GM21423 (cell line): ENCODE measurements around the gene MTMR1.

Source experiments
- ATAC-seq: cut with Tn5 transposase; IDR thresholded peaks from one replicate; pipeline ENCODE4 v1.9.1; 2021; ENCODE audit warnings: mild to moderate bottlenecking, moderate library complexity; ENCODE audit not compliant: unreplicated experiment

MTMR1 gene

DNA sequence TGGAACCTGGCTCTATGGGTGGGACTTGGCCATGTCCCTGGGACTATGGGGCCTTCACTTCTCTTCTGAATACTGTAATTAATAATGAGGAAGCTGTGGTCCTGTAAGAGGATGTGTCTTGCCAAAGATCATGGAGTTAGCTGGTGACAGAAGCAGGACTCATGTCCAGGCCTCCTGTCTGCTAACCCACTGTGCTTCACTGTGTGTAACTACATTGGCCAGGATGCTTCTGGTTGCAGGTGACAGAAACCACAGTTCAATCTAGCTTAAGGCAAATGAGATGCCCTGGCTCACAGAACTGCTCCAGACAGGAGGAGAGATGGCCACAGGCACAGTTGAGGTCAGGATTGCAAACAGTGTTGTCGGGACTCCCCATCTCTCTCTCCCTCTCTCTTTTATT, 3.1 kb downstream of the MTMR1 start:
- no peak for ATAC-seq

DNA sequence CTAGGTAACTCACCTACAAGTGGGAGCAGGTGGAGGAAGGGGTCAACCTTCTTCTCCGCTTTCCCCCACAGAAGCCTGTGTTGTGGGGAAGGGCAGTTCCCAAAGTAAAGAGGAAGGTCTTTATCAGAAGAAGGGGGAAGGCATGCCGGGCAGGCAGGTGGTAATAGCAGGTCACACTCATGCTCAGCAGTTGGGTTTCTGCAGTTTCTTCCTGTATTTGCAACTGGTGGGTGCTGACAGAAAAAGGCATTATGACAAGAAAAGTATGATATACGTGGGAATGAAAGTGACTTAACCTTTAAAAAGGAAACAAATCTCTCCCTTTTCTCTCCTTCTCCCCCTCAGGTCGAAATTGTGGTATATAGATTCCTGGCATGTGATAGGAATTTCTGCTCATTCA, 3.7 kb downstream of the MTMR1 start:
- no peak for ATAC-seq

DNA sequence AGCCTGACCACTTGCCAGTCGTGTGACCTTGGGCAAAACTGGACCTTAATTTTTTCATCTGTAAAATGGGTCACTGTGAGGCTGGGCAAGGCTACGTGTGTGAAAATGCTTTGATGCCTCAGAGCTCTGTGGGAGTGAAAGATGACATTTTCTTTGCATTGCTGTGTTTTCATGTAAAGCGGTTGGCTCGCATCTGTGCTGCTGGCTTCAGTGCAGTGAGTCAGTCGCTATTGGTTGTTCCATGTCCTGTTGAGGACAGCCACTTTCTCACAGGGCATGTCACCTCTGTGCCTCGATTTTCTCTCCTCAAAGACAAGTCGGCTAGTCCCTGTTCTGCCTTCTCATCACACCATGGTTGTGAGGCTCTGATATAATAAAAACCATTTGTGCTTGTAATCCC, 4.4 kb downstream of the MTMR1 start:
- no peak for ATAC-seq

DNA sequence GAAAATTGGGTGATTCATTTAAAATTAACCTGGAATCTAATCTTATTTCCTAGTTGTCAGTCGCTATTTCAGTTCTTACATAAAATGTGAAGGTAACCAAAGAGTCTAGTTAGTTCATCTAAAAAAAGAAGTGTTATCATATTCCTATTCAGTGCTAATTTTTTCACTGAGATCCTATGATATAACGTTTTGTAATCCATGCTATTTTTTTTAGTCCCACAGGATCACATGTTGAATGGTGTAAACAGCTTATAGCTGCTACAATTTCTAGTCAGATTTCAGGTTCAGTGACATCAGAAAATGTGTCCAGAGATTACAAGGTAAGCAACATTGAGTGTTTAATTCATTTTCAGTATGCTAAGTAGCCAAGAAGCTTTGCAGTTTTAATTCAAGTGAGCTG, 5.8 kb downstream of the MTMR1 start:
- ATAC-seq: no peak

DNA sequence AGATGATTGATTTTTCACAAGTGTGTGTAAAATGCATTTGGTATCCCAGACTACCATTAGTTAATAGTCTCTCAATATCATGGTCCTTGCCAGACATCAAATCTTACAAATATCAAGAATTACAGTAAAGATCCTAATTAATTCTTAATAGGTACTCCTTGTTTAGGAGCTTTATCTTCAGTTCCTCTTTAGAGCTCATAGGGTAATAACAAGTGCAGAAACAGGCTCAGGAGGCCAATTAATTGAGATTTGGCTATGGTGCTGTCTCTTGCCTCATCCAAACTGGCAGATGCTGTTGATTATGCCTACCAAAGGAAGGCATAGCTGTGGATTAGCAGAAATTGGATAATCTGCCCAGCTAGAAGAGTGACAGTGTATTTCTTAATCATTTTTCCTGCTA, 6.9 kb downstream of the MTMR1 start:
- no peak for ATAC-seq

DNA sequence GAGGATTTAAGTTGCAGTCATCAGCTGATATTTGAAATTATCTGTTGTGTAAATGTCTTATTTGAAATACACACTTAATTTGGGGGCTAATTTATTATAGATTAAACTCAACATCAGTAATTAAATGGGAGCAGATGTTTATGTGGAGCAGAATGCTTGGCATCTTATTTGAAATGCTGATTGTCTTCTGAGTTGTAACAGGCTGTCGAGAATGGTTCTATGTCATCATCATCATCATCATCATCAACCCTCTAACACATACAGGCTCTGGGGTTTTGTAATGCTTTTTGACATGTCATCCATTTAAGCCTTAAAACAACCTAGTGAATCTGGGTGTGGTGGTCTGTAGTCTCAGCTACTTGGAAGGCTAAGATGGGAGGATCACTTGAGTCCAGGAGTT, 8.2 kb downstream of the MTMR1 start:
- ATAC-seq: no peak

DNA sequence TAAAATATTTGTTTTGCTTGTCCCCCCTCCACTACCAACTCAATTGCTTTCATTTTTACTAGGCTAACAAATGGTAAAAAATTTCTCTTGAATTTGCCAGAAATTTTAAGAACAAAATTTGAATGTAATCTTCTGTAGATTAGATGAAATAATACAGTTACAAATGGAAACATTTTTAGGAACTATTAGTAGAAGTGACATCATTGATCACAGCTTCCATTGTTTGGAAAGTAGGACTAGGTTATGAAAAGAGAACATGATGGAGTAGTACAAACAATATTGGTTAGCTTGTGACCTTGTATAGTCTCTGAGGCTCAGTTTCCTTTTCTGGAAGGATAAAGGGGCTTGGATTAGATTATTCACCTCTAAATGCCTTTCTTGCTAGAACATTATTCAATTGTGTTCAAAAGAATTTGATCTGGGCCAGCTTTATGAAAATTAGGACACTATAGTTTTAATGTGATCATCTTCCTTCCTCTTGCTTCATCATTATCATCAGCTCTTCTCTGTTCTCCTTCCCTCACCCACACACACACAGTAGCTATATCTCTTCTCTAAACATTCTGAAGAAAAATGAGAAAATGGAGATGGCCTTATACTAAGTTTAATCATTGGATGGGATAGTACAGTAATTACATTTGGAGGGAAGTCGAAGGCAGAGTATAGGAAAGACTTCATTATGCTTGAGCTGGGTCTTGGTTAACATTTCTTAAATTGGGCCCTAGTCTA, 9.9 kb downstream of the MTMR1 start:
- ATAC-seq: no peak

DNA sequence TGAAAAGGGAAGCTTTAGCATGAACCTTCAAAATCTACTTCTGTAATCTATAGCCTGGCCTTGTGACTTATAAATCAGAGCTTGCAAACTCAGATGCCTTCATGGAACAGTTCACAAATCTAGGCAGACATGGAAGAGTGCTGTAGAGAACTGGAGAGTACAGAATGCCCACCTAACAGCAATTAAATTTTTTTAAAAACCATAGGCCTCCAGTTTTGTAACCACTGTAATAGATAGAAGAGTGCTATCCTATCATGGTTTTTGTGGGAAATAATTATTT, 10.4 kb downstream of the MTMR1 start:
- ATAC-seq: no peak

DNA sequence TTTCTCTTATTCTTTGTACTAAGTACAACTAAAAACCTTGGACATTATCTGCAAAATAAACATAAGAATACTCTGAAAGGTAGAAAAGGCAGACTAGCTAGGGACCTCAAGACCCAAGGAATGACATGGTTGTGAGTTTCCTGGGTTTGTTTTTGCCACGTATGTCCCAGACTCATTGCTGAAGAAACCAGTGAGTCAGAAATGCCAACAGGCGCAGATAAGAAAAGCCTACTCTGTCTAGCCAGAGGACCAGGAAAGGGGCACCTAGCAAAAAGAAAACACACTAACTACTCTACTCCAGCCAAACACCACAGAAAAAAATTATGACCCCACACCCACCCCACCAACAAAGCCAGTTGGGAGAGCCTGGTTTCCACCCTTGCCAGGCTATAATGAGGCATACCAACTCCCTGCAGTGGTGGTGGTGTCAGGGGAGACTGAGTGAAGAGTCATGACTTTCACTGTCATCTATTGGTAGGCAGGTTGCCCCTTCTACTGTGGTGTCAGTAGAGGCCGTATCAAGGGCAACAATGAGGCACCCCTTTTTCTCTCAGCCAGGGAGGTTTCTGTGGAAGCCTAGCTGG, 10.9 kb downstream of the MTMR1 start:
- no peak for ATAC-seq

DNA sequence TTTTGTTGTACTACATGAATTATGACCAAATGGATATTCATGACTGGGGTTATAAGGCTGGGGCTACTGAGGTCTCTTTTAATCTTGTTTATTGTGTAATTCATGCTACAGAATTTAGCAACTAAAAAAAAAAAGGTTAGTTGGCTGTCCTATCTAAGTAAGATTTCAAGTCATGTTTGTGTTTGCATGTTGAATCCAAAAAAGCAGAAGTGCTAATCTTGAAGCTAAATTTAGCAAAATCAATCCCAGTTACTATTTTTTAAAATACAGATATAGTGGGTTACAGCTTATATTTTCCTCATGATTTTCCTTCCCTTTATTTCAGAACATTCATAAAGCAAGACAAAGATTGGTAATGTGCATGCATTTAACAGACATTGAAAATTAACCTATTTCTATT, 19.4 kb downstream of the MTMR1 start:
- no peak for ATAC-seq

DNA sequence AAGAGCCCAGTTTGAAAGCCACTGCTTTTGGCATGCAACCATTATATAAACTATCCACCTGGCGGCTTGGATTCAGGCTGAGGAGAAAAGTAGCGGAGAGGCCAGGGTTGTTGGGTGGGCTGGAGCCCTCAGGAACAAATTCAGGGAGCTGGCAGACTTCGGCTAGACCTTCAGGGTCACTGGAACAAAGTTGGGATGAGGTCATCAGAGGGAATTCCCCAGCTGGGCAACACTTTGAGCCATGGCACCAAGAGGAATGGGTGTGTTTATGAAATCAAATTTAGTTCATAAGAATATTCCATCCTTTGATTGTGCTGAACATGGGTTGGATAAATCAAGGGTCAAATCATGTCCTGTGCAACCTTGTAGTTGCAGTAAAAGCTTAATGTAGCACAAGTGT, 22.0 kb downstream of the MTMR1 start:
- ATAC-seq: no peak

DNA sequence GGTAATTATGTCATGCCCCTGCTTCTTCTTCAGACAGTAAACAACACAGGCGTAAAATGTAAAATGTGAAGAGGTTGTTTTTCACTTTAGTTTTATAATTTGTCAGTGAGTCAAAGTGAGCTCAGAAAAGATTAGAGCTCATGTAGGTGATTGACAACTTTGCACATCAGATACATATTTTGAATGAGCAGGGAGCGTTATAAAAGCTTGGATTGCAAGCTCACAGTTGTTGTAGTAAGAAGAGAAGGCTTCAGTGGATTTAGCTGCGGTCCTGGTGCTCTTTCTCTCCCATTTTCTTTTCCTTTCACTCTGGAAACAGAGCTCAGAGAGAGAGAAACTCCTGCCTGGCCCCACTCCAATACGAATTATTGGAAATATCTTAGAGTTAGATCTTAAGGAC, 26.4 kb downstream of the MTMR1 start:
- ATAC-seq: no peak

DNA sequence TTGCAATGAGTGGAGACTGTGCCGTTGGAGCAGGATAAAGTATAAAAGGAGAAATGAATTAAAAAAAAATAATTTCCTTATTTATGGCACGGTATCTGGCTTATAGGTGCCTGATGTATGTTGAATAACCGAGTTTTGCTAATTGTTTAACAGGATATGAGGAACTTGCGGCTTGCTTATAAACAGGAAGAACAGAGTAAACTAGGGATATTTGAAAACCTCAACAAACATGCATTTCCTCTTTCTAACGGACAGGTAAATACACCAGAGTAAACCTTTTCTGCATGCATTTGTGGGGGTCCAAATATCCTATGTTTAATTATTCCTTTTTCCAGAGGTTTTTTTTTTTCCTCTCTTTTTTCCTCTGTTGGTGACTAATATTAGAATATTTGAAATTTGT, 36.8 kb downstream of the MTMR1 start:
- ATAC-seq: no peak

DNA sequence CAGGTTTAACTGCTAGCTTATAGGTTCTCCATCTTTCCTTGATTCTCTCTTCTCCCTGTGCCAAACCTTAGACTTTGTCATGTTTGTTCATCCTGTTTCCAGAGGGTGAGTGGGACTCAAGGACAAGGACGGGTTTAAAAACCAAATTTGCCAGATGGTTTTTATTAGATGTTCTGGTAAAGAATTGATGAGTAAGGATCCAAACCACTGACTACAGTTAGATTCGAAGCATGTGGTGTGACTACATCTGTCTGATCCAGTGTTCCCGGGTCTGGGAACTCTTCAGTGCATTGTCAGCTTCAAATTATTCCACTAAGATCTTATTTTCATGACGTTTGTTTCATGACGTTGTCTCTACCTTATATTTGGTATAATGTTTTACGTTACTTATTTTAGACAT, 37.5 kb downstream of the MTMR1 start:
- ATAC-seq: no peak

DNA sequence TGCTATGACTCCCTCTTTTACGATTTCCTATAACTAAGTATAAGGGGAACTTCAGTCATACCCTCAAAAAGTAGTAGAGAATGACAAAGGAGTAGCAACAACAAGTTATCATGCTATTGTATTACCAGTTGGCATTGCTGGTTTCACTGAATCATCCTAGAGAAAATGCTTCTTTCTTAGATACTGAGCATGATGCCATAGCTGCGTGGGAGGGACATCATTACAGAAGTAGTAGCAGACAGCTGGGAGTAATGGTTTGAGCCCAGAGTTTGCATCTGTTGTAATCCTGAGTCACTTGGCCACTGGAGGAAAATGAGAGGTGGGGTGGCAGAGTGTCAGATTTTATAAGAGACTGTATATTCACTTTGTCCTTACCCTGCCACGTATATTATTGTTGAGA, 38.6 kb downstream of the MTMR1 start:
- ATAC-seq: no peak

DNA sequence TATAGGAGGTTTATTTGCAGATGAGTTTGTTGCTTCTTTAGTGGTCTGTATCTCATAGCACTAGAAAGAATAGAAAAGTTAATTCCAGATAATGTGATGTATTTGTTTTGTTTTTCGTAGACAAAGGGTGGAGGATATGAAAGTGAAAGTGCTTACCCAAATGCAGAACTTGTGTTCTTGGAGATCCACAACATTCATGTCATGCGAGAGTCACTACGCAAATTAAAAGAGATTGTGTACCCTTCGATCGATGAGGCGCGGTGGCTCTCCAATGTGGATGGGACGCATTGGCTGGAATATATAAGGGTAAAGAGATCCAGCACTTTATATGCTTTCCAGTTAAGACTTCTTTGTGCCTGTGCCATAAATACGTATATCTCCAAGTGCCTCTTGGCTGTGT, 43.3 kb downstream of the MTMR1 start:
- peak; percentile 68 for ATAC-seq

DNA sequence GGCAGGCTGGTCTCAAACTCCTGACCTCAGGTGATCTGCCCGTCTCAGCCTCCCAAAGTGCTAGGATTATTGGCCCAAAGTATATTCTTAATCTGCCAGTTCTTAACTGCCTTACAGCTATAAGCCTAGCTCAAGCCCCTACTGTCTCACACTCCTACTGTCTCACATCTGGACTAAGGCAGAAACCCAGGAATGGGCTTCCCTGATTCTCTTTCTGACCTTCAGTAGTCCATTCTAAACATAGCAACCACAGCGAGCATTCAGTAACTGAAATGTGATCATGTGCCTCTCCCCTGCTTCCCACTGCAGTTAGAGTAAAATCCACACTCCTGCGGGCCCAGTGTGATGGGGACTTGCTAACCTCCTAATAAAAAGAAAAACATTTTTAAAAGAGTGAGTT, 58.9 kb downstream of the MTMR1 start:
- ATAC-seq: no peak

DNA sequence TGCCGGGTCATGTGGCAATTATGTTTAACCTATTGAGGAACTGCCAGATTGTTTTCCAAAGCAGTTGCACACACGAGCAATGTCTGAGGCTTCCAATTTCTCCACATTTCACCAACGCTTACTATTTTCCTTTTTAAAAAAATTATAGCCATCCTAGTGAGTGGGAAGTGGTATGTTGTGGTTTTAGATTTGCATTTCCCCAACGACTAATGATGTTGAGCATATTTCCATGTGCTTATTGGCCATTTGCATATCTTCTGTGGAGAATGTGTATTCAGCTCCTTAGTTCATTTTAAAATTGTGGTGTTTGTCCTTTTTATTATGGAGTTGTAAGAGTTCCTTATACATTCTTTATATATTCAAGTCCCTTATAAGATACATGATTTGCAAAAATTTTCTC, 60.2 kb downstream of the MTMR1 start:
- no peak for ATAC-seq

DNA sequence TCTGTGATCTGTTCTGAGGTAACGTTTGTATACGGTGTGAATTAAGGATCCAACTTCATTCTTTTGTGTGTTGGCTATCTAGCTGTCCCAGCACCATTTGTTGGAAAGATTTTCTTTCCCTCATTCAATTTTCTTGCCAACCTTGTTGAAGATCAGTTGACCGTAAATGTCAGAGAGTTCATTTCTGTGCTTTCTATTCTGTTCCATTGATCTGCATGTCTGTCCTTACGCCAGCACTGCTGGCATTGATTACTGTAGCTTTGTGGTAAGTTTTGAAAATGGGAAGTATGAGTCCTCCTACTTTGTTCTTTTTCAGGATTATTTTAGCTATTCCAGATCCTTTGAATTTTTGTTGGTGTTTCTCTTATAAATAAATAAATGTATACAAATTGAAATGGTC, 60.8 kb downstream of the MTMR1 start:
- ATAC-seq: no peak

DNA sequence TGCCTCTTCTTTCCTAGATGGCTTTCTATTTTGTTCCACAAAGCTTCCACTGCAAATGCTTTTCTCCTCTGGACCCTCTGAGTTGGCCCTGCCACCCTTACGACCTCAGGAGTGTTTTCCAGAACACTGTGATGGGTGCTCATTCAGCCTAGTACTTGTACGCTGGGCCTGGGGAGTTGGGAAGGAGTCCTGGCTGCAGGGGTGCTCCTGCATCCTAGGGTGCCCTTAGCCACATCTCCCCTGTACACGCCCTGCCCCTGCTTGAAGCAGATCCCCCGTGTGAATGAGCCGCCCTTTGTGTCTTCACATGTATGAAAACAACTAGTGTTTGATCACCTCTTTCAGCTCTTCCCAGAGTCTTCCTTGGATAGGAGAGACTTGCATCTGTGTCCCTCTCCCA, 64.2 kb downstream of the MTMR1 start:
- no peak for ATAC-seq

DNA sequence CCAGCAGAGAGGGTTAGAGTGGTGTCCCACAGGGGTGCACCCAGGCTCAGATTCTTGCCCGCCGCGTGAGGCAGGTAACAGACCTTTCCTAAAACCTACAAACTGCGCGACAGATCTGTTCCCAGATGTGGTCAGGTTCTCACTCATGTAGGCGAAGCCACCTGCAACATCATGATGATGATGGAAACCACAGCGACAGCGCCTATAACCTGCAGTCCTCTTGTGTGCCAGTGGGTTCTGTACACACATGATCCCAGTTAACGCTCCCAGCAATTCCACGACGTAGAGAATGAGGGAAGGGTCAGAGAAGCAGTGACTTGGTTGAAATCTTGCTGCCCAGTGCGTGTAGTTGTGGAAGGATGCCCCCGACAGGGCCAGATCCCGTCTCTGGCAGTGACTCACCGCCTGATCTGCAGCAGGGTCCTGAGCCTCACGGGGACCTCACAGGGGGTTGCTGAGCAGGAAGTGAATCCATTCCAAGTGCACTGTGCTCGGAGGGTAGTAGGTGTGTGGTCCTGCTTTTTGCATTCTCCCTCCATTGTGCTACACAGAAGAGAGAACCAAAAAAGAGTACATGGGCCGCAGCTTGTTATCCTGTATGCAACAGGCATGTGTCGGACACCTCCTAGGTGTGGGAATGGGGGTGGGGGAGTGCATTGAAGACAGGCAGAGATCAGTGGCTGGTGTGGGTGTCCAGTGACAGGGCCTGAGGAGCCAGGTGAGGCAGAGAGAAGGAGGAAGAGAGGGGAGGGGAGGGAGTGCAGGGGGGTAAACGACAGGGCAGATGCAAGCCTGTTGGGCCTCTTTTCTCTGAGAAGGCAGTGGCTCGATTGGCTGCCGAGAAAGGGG, 66.6 kb downstream of the MTMR1 start:
- no peak for ATAC-seq

DNA sequence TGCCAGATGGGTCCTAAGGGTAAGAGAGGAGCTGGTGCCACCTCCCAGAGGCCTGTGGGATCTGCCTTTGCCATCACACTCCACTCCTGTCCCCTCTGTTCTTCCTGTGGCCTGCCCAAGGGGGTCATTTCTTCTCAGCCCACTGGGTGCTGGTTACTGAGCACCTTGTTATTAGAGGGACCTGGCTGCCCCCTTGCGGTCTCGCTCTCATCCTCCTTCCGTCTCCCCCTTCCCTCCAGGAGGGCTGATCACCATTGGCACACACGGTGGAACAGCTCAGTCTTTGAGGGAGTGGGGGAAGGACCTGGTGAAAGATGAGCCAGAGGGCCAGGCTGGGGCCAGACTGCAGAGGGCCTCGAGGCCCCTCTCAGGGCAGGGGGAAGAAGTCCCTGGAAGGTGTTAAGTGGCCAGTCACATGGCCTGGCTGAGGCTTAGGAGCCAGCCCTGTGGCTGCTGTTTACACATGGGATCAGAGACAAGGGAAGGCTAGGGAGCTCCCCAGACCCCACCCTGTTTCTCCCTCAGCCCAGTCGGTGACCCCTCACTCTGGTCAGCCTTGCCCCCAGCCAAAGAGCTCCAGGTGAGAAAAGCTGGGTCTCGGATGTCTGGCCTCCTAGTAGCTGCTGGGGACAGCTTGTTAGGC, 68.1 kb downstream of the MTMR1 start:
- ATAC-seq: no peak
